HCT116 (cell line): ENCODE data around the gene TRIM67. TPM values are rescaled to one million over a fixed set of nuclear protein-coding genes. Genes with fewer than 3 reads are reported as not detected.

Source experiments
- ATAC-seq: fragments of 200-7000 bp; cut with Tn5 transposase; 2 replicates; pipeline ENCODE4 v1.9.1; 2020; ENCODE audit warnings: mild to moderate bottlenecking, moderate library complexity
- BruUV-seq: library from RNA; stranded (reverse); fragments of 400-500 nt; replicated peaks from 2 replicates; lab custom pipeline; 2021; lab: Mats Ljungman, UMichigan
- CTCF ChIA-PET: fragments of 300-600 bp; sonication (Branson Sonifier 250); formaldehyde crosslinking; loops from one replicate; lab custom pipeline; 2021; ENCODE audit warnings: antibody characterized with exemption; lab: Charles Lee
- POLR2A ChIA-PET: fragments of 300-600, 350-600 bp; sonication (Branson Sonifier 250); formaldehyde crosslinking; loops from one replicate; lab custom pipeline; 2021; ENCODE audit warnings: antibody characterized with exemption; lab: Charles Lee
- RAD21 ChIA-PET, 2 experiments: fragments of 300-600 bp; sonication (Branson Sonifier 250); formaldehyde crosslinking; loops; one replicate each; lab custom pipeline; 2023; ENCODE audit warnings: low total read pairs in 2 of 2; ENCODE audit not compliant: uncharacterized antibody in 2 of 2, unreplicated experiment in 2 of 2, low non-redundant PET in 1 of 2; lab: Charles Lee
- DNase-seq: peaks from one replicate; pipeline ENCODE4 v3.0.0-alpha.2; 2010; ENCODE audit warnings: low read depth, low spot score
- H2AFZ ChIP-seq: fragments of 200-600 bp; shearing (Covaris generic), sonication (generic); 2 replicates; pipeline ENCODE4 v1.6.1; 2017; ENCODE audit warnings: low read depth, mixed run types, mixed read lengths, antibody characterized with exemption, low read length; ENCODE audit not compliant: poor library complexity, severe bottlenecking
- H3K27ac ChIP-seq: 2 replicates; pipeline ENCODE4 v1.5.1; 2012; ENCODE audit warnings: low read depth, low read length
- H3K27me3 ChIP-seq: fragments of 200-600 bp; sonication (generic); 2 replicates; pipeline ENCODE4 v1.6.1; 2016; ENCODE audit warnings: mixed run types, low read length, mixed read lengths; ENCODE audit not compliant: insufficient read depth
- H3K36me3 ChIP-seq, 2 experiments: fragments of 200-500 bp in 1 of 2; fragments of 200-600 bp in 1 of 2; sonication (Bioruptor generic) in 1 of 2; sonication (generic) in 1 of 2; 2 replicates each; pipeline versions ENCODE4 v1.5.1 to v1.6.1; 2014 to 2016; ENCODE audit warnings: low read length in 2 of 2, inconsistent platforms in 1 of 2, mixed read lengths in 1 of 2, mixed run types in 1 of 2; ENCODE audit not compliant: insufficient read depth in 2 of 2, control insufficient read depth in 1 of 2
- H3K4me1 ChIP-seq, 2 experiments: fragments of 200-600 bp in 1 of 2; sonication (generic) in 1 of 2; 2 replicates each; pipeline versions ENCODE4 v1.5.1 to v1.6.1; 2012 to 2017; ENCODE audit warnings: low read length in 2 of 2, inconsistent platforms in 1 of 2, mild to moderate bottlenecking in 1 of 2, mixed read lengths in 1 of 2, mixed run types in 1 of 2, moderate library complexity in 1 of 2; ENCODE audit not compliant: insufficient read depth in 2 of 2, control insufficient read depth in 1 of 2
- H3K4me2 ChIP-seq: fragments of 200-600 bp; sonication (generic); 2 replicates; pipeline ENCODE4 v1.6.1; 2017; ENCODE audit warnings: mixed run types, low read length, mixed read lengths
- H3K4me3 ChIP-seq, 2 experiments: fragments of 200-600 bp in 1 of 2; sonication (generic) in 1 of 2; replicated peaks in 1 of 2; 2 replicates each; pipeline ENCODE4 v1.5.1; 2011 to 2016; ENCODE audit warnings: low read length in 2 of 2, control low read depth in 1 of 2, low read depth in 1 of 2, mild to moderate bottlenecking in 1 of 2, mixed read lengths in 1 of 2, mixed run types in 1 of 2
- H3K79me2 ChIP-seq: fragments of 200-600 bp; sonication (generic); 2 replicates; pipeline ENCODE4 v1.6.1; 2017; ENCODE audit warnings: mild to moderate bottlenecking, mixed run types, low read length, moderate library complexity, mixed read lengths; ENCODE audit not compliant: insufficient read depth
- H3K9ac ChIP-seq: fragments of 200-600 bp; sonication (generic); 2 replicates; pipeline ENCODE4 v1.6.1; 2016; ENCODE audit warnings: low read length, mixed read lengths
- H3K9me2 ChIP-seq: fragments of 200-600 bp; sonication (generic), shearing (Covaris generic); 2 replicates; pipeline ENCODE4 v1.6.1; 2017; ENCODE audit warnings: mixed run types, mild to moderate bottlenecking, moderate library complexity; ENCODE audit not compliant: insufficient read depth
- H3K9me3 ChIP-seq, 2 experiments: fragments of 200-500 bp in 1 of 2; fragments of 200-600 bp in 1 of 2; sonication (Bioruptor generic) in 1 of 2; sonication (generic) in 1 of 2; 2 replicates each; pipeline ENCODE4 v1.6.1; 2014 to 2017; ENCODE audit warnings: low read length in 2 of 2, mixed read lengths in 2 of 2, inconsistent platforms in 1 of 2, low read depth in 1 of 2, mild to moderate bottlenecking in 1 of 2, mixed run types in 1 of 2, moderate library complexity in 1 of 2; ENCODE audit not compliant: control insufficient read depth in 1 of 2, insufficient read depth in 1 of 2
- H4K20me1 ChIP-seq: fragments of 200-600 bp; sonication (generic), shearing (Covaris generic); 2 replicates; pipeline ENCODE4 v1.6.1; 2017; ENCODE audit warnings: mixed run types, mild to moderate bottlenecking, moderate library complexity; ENCODE audit not compliant: insufficient read depth
- ATF3 ChIP-seq: IDR thresholded peaks from 2 replicates; pipeline ENCODE4 v1.6.1; 2012
- EZH2 ChIP-seq: fragments of 200-600 bp; sonication (generic); IDR thresholded peaks from 2 replicates; pipeline ENCODE4 v1.6.1; 2017; ENCODE audit warnings: antibody characterized with exemption, mixed run types
- FOSL1 ChIP-seq: IDR thresholded peaks from 2 replicates; pipeline ENCODE4 v1.6.1; 2012; ENCODE audit warnings: low read depth
- REST ChIP-seq: IDR thresholded peaks from 2 replicates; pipeline ENCODE4 v1.6.1; 2012; ENCODE audit warnings: low read depth
- SRF ChIP-seq: IDR thresholded peaks from 2 replicates; pipeline ENCODE4 v1.6.1; 2012; ENCODE audit warnings: low read depth
- YY1 ChIP-seq: IDR thresholded peaks from 2 replicates; pipeline ENCODE4 v1.6.1; 2011; ENCODE audit warnings: low read length, low read depth, moderate library complexity, mild to moderate bottlenecking; ENCODE audit not compliant: insufficient replicate concordance; ENCODE audit errors: extremely low read depth
- ZBTB33 ChIP-seq: IDR thresholded peaks from 2 replicates; pipeline ENCODE4 v1.6.1; 2011; ENCODE audit warnings: mild to moderate bottlenecking, low read length, moderate library complexity; ENCODE audit not compliant: insufficient replicate concordance; ENCODE audit errors: extremely low read depth
- ZFX ChIP-seq: fragments of 450-650 bp; IDR thresholded peaks from 2 replicates; pipeline ENCODE4 v1.6.1; 2017
- intact Hi-C: fragments of 100-400 bp; cut with micrococcal nuclease; formaldehyde crosslinking; loops from 2 replicates; pipeline ENCODE4 v1.10.0; 2022
- total RNA-seq: library from RNA; stranded (reverse); gene quantifications from one replicate; pipeline ENCODE4 v1.2.1, GENCODE V29; 2021; ENCODE audit not compliant: unreplicated experiment

Gene TRIM67
- total RNA-seq, 1 experiment from 2014 or later: 0.02 TPM

GRCh38 chr1:231194476-231194842, 32.6 kb downstream of the TRIM67 start:
- intact Hi-C loops: no loop called here
- H3K27me3 ChIP-seq: peaks cover 3% of the 10 kb centered on the region; the same call in 1 of the 2 replicates
- RAD21 ChIA-PET: no interaction called here
- H4K20me1 ChIP-seq: no peaks in the 10 kb centered on the region
- H3K27ac ChIP-seq: no peak overlapping the region
- no peak for TF ChIP-seq ZBTB33
- no peak for TF ChIP-seq SRF
- no peak for TF ChIP-seq YY1
- TF ChIP-seq REST: no peak
- TF ChIP-seq ZFX: no peak
- TF ChIP-seq FOSL1: no peak
- no peak for TF ChIP-seq ATF3
- TF ChIP-seq EZH2: no peak
- H3K36me3 ChIP-seq: no peaks in the 10 kb centered on the region
- no peaks in the 10 kb centered on the region for H3K79me2 ChIP-seq
- no peak overlapping the region for H2AFZ ChIP-seq
- no peak for ATAC-seq
- H3K4me2 ChIP-seq: no peak overlapping the region
- CTCF ChIA-PET: no interaction called here
- no peak overlapping the region for H3K9ac ChIP-seq
- H3K9me2 ChIP-seq: no peaks in the 10 kb centered on the region
- H3K4me1 ChIP-seq: 0 out of 4 replicates have a peak, but pooled peaks cover 0 to 4% of the 10 kb centered on the region in 2 experiments
- no peak overlapping the region for H3K4me3 ChIP-seq
- no peak for DNase-seq
- H3K9me3 ChIP-seq: no peaks in the 10 kb centered on the region
- POLR2A ChIA-PET: no interaction called here
- BruUV-seq: no TSS peak
